SW 1271 (cell line): Measurements from ENCODE around the gene SMAD4.
"Not testable (repeated sequence)": the region's sequence is repeated elsewhere in the genome, so short reads cannot be mapped to it uniquely, and the experiment has no call there.

Source experiments
- DNase-seq, 2 experiments: peaks; one replicate each; lab custom pipeline; 2025; lab: John Stamatoyannopoulos, UW

SMAD4 gene

DNA sequence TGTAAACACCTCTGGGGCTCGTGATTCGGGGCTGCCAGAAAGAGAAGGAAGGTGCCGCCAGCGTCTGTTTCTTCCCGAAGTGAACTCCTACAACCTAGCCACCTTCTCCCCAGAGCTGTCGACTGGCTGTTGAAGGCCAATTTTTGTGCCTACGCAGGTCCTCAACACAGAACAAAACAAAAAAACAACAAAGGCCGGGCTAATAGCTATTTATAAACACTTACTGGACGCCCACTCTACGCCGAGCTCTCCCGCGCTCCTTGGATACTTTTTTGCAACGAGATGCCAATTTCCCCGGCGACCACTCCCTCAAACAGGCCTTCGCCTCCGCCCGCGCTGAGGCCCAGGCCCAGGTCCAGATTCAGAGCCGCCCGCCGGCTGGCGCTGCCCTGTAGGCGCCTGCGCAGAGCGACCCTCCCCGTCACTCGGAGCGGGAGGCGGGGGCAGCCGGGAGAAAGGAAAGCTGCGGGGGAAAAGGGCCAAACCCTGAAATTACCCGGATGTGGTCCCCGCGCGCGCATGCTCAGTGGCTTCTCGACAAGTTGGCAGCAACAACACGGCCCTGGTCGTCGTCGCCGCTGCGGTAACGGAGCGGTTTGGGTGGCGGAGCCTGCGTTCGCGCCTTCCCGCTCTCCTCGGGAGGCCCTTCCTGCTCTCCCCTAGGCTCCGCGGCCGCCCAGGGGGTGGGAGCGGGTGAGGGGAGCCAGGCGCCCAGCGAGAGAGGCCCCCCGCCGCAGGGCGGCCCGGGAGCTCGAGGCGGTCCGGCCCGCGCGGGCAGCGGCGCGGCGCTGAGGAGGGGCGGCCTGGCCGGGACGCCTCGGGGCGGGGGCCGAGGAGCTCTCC lies at the start of gene SMAD4:
TSS of gene SMAD4 (plus strand) at position 520 of the 843 bp plus-strand sequence. CDS start 16,834 bp downstream, outside the sequence.
- DNase-seq: peak; percentile 57 to 82

DNA sequence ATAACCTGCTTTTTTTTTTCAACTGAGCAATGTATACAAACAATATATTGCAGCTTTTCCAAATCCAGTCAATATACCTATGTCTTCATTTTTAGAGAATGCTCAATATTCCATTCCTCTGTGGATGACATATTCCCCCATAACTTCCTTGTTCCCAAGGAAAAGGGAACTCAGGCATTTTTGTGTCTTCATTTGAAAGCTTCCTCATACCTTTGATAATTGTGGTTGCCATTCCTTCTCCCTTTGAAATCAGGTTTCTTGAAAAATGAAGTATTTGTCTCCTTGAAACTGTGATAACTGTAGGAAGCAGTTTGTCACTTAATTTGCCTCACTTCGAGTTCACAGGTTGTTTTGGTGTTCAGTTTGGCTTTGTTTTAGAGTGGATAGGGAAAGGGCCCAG lies 48.6 kb upstream of the SMAD4 start:
- no peak for DNase-seq

DNA sequence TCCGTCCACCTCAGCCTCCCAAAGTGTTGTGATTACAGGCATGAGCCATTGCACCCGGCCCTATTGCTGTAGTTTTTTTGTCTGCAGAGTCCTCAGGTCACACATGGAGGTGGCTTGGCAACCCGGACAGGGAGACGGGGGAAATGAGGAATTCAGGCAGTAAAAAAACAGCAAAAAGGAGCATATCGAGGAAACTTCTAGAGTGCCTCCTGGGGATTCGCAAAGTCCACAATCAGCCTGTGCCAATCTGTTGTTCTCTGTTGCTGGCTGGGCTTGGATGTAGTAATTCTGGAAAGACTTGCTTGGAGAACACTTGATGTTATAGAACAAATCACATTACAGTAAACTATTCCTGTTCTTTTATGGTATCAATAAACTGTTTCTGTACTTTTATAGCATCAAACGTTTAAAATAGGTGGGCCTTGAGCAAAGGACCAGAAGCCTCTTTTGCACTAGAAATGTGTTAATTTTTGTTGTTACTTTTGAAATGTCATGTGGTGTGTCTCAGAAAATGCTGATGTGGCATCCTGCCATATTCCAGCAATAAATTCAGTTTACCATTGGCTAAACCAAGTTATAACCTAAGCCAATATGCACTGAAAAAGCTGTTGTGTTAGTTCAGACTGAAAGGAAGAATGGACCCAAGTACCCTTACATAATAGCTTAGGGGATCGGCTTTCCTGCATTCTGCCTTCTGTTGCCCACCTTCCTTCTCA lies 47.8 kb upstream of the SMAD4 start:
- DNase-seq: no peak

DNA sequence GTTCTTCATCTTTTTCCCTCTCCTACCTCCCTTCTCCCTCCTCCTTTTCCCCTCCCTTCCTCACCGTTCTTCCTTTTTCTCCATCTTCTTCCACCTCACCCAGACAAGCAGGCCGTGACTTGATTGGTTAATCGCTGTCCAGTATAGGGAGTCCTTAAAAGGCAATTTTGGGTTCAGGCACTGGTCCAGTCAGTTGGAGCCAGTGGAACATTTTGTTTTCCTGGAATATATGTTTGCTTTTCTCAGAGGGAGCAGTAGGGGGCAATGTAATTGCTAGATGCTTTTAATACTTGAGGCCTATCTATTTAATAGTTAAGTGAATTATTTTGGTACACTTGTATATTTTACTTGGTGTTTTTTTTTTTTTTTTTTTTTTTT lies 47.2 kb upstream of the SMAD4 start:
- DNase-seq: no peak

DNA sequence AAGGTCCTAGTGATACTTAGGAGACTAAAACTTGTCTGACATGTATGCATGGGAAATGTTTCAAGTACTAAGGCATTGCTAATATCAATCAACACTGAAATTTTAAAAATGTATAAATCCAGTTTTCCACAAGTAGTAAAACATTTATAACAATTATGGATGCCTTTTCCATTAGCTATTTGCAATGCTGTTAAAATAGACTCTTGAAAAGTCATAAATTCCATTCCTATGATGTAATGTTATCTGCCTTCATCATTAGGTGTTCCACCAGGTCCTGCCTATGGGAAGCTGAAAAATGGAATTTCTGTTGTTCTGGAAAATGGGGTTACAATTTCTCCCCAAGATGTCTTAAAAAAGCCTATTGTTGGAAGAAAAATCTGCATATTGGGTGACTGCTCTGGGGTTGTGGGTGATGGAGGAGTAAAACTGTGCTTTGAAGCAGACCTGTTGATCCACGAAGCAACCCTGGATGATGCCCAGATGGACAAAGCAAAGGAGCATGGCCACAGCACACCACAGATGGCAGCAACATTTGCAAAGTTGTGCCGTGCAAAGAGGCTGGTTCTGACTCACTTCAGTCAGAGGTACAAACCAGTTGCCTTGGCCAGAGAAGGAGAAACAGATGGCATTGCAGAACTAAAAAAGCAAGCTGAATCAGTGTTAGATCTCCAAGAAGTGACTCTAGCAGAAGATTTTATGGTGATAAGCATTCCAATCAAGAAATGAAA lies 43.5 kb upstream of the SMAD4 start:
- DNase-seq: no peak

DNA sequence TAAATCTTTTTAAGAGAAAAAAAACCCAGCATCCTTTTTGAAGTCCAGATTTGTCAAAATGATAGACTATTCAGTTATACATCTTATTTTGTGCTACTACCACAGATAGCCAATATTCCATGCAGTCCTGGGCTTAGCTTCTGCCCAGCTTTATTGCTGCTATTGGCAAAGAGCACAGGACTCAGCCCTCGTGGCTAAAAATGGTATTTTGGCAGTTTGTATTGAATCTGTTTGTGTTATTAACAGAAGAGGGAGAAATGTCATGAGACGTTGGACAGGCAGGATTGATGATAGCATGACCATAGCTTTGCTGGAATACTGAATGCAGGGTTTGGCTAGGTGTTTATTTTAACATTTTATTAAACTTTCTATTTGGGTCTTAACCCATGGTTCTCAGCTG lies 42.8 kb upstream of the SMAD4 start:
- no peak for DNase-seq

DNA sequence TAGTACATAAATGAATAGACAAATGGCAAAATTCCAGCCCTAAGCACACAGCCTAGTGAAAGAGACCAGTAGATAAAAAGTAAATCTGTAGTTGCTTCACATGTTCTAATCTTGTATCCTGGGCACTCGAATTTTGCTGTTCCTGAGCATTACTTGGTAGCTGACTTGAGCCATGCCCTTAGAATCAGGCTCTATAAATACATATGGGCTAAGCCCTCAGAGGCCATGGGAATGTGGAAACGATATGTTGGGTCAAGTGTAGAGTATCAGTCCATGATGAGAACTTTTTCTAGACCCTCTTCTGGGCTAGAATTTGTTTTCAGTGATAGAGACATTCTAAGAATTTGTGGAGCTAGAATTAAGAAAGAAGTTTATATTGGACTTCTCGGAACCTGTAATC lies 40.3 kb upstream of the SMAD4 start:
- DNase-seq: no peak

DNA sequence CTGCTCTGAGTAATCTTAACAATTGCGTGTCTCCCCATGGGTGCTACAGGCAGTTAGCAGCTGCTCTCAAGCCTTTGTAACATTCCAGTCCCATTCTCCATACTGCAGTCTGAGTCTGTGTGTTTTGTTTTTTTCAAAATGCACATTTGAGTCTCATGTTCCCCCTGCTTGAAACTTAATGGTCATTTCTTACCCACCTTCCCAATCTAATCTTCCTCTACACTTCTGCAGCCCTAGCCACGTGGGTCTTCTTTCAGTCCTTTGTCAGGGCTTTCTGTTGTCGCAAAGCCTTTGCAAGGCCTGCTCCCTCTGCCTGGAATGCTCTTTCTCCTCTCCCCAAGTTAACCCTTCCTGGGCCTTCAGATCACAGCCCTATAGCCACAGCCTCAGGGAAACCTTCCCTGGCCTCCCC lies 37.7 kb upstream of the SMAD4 start:
- no peak for DNase-seq

DNA sequence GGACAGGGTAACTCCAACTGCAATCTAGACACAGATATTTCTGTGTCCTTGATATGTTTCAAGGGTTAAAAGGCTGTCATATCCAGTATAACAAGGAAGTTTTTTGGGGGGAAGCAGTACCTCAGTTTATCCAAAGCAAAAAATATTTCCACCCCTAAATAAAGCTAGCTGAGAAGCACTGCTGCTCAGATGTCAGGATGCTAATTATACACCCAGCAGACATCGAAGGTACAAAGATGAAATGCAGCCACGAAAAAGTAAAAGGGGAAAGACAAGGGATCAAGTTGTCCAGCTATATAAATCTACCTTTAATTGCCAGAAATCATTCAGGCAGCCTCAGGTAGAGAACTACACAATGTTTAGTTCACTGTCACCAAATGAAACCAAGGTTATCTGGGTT lies 36.0 kb upstream of the SMAD4 start:
- DNase-seq: no peak

DNA sequence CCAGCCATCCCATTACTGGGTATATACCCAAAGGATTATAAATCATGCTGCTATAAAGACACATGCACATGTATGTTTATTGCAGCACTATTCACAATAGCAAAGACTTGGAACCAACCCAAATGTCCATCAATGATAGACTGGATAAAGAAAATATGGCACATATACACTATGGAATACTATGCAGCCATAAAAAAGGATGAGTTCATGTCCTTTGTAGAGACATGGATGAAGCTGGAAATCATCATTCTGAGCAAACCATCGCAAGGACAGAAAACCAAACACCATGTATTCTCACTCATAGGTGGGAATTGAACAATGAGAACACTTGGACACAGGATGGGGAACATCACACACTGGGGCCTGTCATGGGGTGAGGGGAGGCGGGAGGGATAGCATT lies 26.8 kb upstream of the SMAD4 start:
- not testable (repeated sequence) for DNase-seq

DNA sequence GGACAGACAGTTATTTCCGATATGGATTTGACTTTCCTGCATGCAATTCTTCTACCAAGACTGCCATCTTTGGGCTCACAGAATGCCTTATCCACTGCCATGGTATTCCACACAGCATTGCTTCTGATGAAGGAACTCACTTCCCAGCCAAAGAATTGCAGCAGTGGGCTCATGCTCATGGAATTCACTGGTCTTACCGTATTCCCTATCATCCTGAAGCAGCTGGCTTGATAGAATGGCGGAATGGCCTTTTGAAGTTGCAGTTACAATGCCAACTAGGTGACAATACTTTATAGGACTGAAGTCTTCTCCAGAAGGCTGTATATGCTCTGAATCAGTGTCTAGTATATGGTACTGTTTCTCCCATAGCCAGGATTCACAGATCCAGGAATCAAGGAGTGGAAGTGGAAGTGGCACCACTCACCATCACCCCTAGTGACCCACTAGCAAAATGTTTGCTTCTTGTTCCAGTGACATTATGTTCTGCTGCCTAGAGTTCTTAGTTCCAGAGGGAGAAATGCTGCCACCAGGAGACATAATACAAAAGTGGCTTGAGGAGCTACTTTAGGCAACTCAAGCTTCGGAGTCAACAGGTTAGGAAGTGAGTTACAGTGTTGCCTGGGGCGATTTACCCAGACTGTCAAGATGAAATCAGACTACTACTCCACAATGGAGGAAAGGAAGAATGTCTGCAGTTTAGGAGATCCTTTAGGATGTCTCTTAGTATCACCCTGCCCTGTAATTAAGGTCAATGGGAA lies 23.8 kb upstream of the SMAD4 start:
- no peak for DNase-seq

DNA sequence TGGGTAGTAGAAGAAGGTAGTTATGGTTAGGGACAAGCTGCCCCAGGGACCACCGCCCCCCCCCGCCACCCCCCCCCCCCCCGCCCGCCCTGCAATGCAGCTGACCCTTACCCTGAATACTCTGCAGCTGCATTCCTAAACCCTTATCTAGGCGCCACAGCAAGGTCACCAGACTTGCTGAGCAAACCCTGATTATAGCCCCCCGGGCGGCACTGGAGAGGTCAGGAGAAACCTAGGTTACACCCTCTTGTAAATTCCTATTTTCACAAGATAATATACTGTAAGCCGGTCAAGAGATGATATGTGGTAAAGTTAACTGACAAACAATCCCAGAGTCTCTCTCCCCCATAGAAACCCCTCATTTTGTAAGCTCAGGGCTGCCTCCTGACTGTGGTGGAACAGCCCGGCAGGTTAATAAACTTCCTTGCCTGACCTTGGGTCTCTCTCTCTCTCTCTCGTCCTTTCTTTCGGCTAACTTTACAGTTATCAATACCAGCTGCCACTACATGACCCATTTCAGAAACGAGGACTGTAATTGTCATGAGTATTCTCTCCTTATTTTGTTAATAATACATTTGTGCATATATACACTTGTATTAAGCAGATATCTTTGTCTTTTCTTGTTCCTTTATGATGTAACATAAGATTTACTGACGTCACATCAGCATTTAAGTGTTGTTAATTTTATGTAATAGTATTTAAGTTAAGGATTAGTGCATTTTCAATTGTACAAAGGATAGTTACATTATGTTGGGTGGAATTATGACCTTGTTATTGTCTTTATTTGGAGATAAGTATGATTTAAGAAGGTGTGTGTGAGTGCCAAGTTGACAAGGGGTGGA lies 22.8 kb upstream of the SMAD4 start:
- no peak for DNase-seq

DNA sequence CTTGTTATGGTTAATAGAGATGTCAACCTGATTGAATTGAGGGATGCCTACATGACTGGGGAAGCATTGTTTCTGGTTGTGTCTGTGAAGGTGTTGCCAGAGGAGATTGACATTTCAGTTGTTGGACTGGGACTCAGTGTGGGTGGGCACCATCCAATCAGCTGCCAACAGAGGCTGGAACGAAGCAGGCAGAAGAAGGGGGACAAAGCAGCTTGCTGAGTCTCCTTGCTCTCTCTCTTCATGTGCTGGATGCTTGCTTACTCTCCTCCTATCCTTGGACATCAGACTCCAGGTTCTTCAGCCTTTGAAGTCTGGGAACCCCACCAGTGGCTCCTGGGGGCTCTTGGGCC lies 22.2 kb upstream of the SMAD4 start:
- no peak for DNase-seq

DNA sequence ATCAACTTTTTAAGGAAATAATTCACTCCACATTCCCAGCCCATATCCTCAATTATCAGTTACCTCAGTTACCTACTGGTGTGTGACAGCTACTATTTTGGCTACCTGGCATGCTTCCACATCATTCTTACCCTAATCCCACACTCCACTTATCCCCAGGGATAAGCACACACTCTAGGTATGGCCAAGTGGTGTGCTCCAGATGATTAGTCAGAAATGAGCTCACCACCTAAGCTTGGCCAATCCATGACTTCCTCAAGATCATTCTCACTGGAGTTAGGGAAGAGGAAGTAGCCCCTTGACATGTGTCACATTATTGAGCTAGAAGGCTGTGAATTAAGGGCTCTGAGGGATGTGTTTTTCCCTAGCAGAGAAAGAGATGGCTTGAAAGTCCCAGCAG lies 20.9 kb upstream of the SMAD4 start:
- DNase-seq: no peak

DNA sequence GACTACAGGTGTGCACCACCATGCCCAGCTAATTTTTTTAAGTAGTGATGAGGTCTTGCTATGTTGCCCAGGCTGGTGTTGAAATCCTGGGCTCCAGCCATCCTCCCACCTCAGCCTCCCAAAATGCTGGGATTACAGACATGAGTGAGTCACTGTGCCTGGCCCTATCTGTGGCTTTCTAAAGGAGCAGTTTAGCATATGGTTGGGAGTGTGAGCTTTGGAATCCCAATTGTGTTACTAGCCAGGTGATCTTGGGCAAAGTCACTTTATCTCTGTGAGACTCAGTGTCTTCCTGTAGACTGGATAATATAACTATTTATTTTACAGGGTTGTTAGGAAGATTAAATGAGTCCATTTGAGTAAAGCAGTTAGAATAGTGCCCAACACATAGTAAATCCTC lies 19.8 kb upstream of the SMAD4 start:
- no peak for DNase-seq

DNA sequence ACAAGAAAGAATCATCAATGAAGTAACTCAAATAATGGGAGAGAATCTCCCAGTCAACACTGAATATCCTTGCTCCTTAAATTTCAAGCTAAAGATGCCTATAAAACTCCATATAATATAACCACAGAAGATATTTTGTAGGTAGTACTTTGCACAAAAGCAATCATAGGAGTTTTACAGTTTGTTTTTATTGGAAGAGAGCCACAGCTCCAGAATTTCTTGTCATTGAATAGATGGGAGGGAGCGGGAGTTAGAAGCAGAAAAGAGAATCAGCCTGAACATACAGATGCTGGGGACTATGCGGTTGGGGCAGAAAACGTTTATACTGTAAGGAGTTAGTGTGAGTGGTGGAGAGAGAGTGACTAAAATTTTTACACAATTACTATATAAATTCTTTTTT lies 18.3 kb upstream of the SMAD4 start:
- no peak for DNase-seq

DNA sequence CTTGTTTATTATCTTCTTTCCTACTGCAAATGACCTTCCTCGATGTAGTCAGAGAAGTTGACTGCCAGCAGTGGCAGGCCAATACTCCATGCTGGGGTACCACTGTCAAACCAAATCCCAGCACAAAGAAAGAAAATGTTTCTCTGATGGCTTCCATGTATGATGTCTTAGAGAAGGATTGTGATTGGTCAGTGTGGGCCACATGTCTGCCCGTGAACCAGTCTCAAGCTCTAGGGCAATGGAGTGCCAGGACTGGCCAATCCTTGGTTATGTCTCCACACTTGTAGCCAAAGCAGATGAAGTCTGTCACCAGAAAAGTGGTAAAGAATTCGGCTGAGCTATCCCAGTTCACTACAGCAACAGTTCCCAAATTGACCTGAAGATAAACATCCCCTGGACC lies 17.6 kb upstream of the SMAD4 start:
- no peak for DNase-seq

DNA sequence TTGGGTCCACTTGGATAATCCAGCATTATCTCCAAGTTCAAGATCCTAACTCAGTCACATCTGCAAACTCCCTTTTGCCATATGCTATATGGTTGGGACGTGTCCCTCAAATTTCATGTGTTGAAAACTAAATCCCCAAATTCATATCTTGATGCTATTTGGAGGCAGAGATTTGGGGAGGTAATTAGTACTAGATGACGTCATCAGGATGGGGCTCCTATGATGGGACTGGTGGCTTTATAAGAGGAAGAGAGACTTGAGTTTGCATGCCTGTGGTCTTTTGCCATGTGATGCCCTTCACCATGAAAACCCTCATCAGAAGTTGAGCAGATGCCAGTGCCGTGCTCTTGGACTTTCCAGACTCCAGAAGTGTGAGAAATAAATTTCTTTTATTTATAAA lies 16.8 kb upstream of the SMAD4 start:
- no peak for DNase-seq

DNA sequence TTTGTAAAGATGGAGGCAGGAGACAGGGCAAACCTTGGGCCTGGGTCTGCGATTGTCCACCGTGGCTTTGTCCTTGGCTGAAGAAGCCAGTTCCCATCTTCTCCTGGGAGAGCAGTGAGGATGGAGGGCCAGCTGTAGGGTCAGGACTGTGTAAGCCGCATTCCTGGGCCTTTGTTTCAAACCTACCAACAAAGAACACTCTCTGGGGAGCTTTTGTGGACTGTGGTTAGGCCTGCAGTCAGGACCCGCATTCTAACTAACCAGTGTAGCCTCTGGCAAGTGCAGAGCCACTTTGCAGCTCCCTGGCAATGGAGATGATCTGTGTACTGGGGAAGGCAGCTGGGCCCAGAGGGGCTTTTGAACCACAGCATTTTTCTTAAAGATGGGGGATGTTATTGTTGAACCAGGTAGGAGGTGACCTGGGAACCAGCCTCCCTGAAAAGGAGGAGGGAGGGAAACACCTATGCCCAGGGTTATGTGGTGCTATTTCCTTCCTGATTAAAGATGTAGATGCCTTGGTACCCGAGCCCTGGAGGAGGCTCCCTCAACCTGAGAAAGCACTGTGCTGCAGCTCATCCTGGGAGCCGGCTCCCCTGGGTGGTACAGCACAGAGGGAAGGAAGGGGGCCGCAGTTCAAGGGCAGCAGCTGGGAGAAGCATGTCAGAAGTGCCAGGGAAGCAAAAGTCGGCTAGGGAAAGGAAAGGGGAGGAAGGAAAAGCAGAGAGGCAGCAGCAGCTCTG lies 12.7 kb upstream of the SMAD4 start:
- DNase-seq: no peak

DNA sequence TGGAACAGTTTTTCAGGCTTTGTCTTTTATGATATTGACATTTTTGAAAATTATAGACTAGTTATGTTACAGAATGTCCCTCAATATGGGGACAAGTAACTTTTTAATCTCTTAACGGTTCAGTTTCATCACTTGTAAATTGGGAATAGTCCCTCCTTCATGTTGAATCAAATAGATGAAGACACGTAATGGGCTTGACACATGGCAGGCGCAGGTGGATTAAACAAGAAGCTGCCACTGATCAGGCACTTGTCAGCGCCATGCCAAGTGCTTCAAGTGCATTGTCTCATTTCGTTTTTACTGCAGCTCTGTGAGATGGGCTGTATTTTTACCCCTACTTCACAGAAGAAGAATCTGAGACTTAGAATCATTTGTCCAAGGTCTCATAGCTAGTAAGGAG lies 9.5 kb upstream of the SMAD4 start:
- no peak for DNase-seq
